Measurements from ENCODE around the gene DNAJC4. TPM values are rescaled to one million over a fixed set of nuclear protein-coding genes. Genes with fewer than 3 reads are reported as not detected.

The DNAJC4 gene
- total and polyA plus RNA-seq, 2 of the 8 experiments (the other 6 are each of a cell fraction or from before 2014, with no cell fraction given) = 14.6 to 31.0 TPM

DNA sequence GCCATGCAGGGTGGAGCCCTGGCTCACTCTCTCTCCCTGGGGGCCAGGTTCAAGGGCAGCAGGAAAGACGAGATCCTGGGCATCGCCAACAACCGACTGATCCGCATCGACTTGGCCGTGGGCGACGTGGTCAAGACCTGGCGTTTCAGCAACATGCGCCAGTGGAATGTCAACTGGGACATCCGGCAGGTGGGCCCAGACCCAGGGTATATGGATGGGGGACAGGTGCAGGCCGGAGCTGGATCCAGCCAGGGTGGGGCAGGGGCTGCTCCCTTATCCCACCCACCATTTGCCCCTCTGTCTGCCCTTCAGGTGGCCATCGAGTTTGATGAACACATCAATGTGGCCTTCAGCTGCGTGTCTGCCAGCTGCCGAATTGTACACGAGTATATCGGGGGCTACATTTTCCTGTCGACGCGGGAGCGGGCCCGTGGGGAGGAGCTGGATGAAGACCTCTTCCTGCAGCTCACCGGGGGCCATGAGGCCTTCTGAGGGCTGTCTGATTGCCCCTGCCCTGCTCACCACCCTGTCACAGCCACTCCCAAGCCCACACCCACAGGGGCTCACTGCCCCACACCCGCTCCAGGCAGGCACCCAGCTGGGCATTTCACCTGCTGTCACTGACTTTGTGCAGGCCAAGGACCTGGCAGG, 7.2 kb upstream of the DNAJC4 start:
- no peak overlapping the region for H3K23ac ChIP-seq (ENCODE audit: insufficient read length)
- H4K5ac ChIP-seq (ENCODE audit: insufficient read length, low read depth, low read length) = no peak overlapping the region
- H3K4ac ChIP-seq (replicated peaks; ENCODE audit: insufficient read length, low read depth, low read length) = no peak overlapping the region
- H3K18ac ChIP-seq (ENCODE audit: extremely low read depth, low read length) = no peak overlapping the region
- no peaks in the 10 kb centered on the region for H3K79me2 ChIP-seq (ENCODE audit: control insufficient read depth in 1 of 2, insufficient read depth in 2 of 2, low read length in 2 of 2)
- ChIA-PET POLR2A (ENCODE audit: partially characterized antibody) (interaction anchor here (1.7 to 14.1 kb wide), 8 partner anchors 11 to 48 kb away, joined by 6 to 253 read pairs (median 28); partner anchors contain the start of genes FERMT3, FKBP2, PLCB3 and PPP1R14B), CTCF (ENCODE audit: partially characterized antibody) (interaction anchor here (0.9 to 6.5 kb wide), 9 partner anchors 10 to 433 kb away, joined by 3 to 64 read pairs (median 5); partner anchors contain the start of genes FERMT3 and PLCB3)
- H3K56ac ChIP-seq (replicated peaks; ENCODE audit: insufficient read length, low read depth, low read length) = no peak overlapping the region
- H3K23me2 ChIP-seq (ENCODE audit: low read depth, low read length) = peaks cover 10% of the 10 kb centered on the region; the same call in 1 of the 2 replicates
- no peak overlapping the region for H2AK5ac ChIP-seq (ENCODE audit: low read depth, low read length)
- no peaks in the 10 kb centered on the region for H3K9me3 ChIP-seq (ENCODE audit: insufficient read depth in 2 of 2, low read depth in 1 of 2, low read length in 1 of 2)
- no peak overlapping the region for H2BK120ac ChIP-seq (replicated peaks; ENCODE audit: low read depth, low read length)
- no peak overlapping the region for H3K4me3 ChIP-seq (ENCODE audit: extremely low read depth in 1 of 4, insufficient read depth in 2 of 4, low read depth in 3 of 4, low read length in 4 of 4)
- DNase-seq (ENCODE audit: low read depth in 1 of 2, low spot score in 2 of 2) (no peak), FAIRE-seq (no peak)
- WGBS, 2 experiments (ENCODE audit: extremely low coverage in 1 of 2, insufficient coverage in 1 of 2, insufficient read length in 1 of 2, insufficient replicate concordance in 2 of 2, low coverage in 1 of 2, low lambda C conversion rate in 2 of 2, missing lambda C conversion rate in 1 of 2) = 92% methylated on average over 24 of the region's 24 CpGs; no CpG with 5 or more reads in 1 of the 2 experiments
- TF ChIP-seq SP4 (IDR thresholded peaks at IDR 0.05; ENCODE audit: low read length) = no peak
- H2BK15ac ChIP-seq (ENCODE audit: low read length) = no peak overlapping the region
- H3K79me1 ChIP-seq (ENCODE audit: low read depth, low read length) = no peaks in the 10 kb centered on the region
- H2BK5ac ChIP-seq (ENCODE audit: low read depth, low read length) = no peak overlapping the region
- no peak overlapping the region for H2BK20ac ChIP-seq (ENCODE audit: low read length)
- no peak overlapping the region for H3K27ac ChIP-seq (ENCODE audit: low read depth, low read length)
- no peak overlapping the region for H3K4me2 ChIP-seq (ENCODE audit: insufficient read depth in 1 of 2, low read depth in 2 of 2, low read length in 2 of 2)
- H3K4me1 ChIP-seq (replicated peaks in 1 of 4; ENCODE audit: control insufficient read depth in 3 of 4, insufficient read depth in 4 of 4, low read length in 3 of 4) = peaks cover 0 to 18% (median 12%) of the 10 kb centered on the region in 4 experiments; a peak in 6 of 7 replicates
- no peak overlapping the region for H2BK12ac ChIP-seq (ENCODE audit: low read depth, low read length)
- H3K36me3 ChIP-seq (ENCODE audit: control insufficient read depth in 2 of 4, insufficient read depth in 4 of 4, low read length in 3 of 4) = peaks cover 0 to 9% (median 5%) of the 10 kb centered on the region in 4 experiments; a peak in 4 of 8 replicates
- H4K20me1 ChIP-seq (replicated peaks in 1 of 2; ENCODE audit: control insufficient read depth in 1 of 2, insufficient read depth in 2 of 2, low read length in 2 of 2) = peaks cover 2 to 13% of the 10 kb centered on the region in 2 experiments
- no peak overlapping the region for H3K9ac ChIP-seq (replicated peaks in 1 of 4; ENCODE audit: extremely low read depth in 1 of 4, low read depth in 3 of 4, low read length in 3 of 4)
- no peak overlapping the region for H4K8ac ChIP-seq (ENCODE audit: extremely low read depth, insufficient read depth, low read length)
- H2AFZ ChIP-seq (ENCODE audit: low read length) = no peak overlapping the region
- no peak overlapping the region for H4K91ac ChIP-seq (replicated peaks; ENCODE audit: insufficient read length, low read length)
- H3K27me3 ChIP-seq (replicated peaks in 1 of 4; ENCODE audit: control insufficient read depth in 3 of 4, extremely low read depth in 1 of 4, insufficient read depth in 3 of 4, low read length in 3 of 4) = no peaks in the 10 kb centered on the region
- H3K14ac ChIP-seq (ENCODE audit: insufficient read length) = no peak overlapping the region

All from H1 (cell line).